Activated CD8-positive, alpha-beta T cell treated with anti-CD3 and anti-CD28 coated beads for 36 hours (primary cell): ENCODE data around the gene CACNA1C. TPM values are rescaled to one million over a fixed set of nuclear protein-coding genes. Genes with fewer than 3 reads are reported as not detected.

Experiments
- ATAC-seq: fragments of 200-7000 bp; cut with Tn5 transposase; one replicate; pipeline ENCODE4 v1.10.0; 2021; ENCODE audit warnings: mild to moderate bottlenecking, moderate library complexity
- CTCF ChIA-PET: fragments of 350-600 bp; sonication (Branson Sonifier 250); formaldehyde crosslinking; loops from one replicate; lab custom pipeline; 2021; ENCODE audit warnings: antibody characterized with exemption; lab: Charles Lee
- POLR2A ChIA-PET: fragments of 350-600 bp; sonication (Branson Sonifier 250); formaldehyde crosslinking; loops from one replicate; lab custom pipeline; 2021; ENCODE audit warnings: antibody characterized with exemption; lab: Charles Lee
- DNase-seq: peaks from one replicate; pipeline ENCODE4 v3.0.0-alpha.2; 2020
- H3K27ac Mint-ChIP-seq: one replicate; pipeline ENCODE4 v1.8.0; 2021; ENCODE audit warnings: mild to moderate bottlenecking, mixed read lengths
- H3K27me3 Mint-ChIP-seq: one replicate; pipeline ENCODE4 v1.8.0; 2021; ENCODE audit warnings: mixed read lengths
- H3K36me3 Mint-ChIP-seq: one replicate; pipeline ENCODE4 v1.8.0; 2021; ENCODE audit warnings: low read depth, mixed read lengths
- H3K4me1 Mint-ChIP-seq: one replicate; pipeline ENCODE4 v1.8.0; 2021; ENCODE audit warnings: low read depth, mixed read lengths
- H3K4me3 Mint-ChIP-seq: one replicate; pipeline ENCODE4 v1.8.0; 2021; ENCODE audit warnings: mild to moderate bottlenecking, moderate library complexity, mixed read lengths
- H3K9me3 Mint-ChIP-seq: one replicate; pipeline ENCODE4 v1.8.0; 2021; ENCODE audit warnings: mixed read lengths
- CTCF ChIP-seq: fragments of 200-600 bp; IDR thresholded peaks from one replicate; pipeline ENCODE4 v1.8.0; 2022; ENCODE audit warnings: antibody characterized with exemption, mild to moderate bottlenecking
- intact Hi-C: fragments of 100-400 bp; cut with micrococcal nuclease; formaldehyde crosslinking; loops from one replicate; pipeline ENCODE4 v1.10.0; 2022
- total RNA-seq, 2 experiments: library from RNA; stranded (reverse); gene quantifications; one replicate each; pipeline ENCODE4 v1.2.3, GENCODE V29; 2021

Gene CACNA1C
- total RNA-seq, 2 experiments from 2014 or later, result 0.02 to 0.05 TPM

GRCh38 chr12:2345902-2346301 lies 293.1 kb downstream of the CACNA1C start:
- ChIA-PET POLR2A (no interaction called here), CTCF (no interaction called here)
- no peak for TF ChIP-seq CTCF
- H3K4me3 Mint-ChIP-seq, result no peak overlapping the region
- DNase-seq (no peak), ATAC-seq (no peak)
- no peaks in the 10 kb centered on the region for H3K9me3 Mint-ChIP-seq
- intact Hi-C loops, result no loop called here
- no peaks in the 10 kb centered on the region for H3K36me3 Mint-ChIP-seq
- no peaks in the 10 kb centered on the region for H3K27me3 Mint-ChIP-seq
- H3K27ac Mint-ChIP-seq, result no peak overlapping the region
- no peaks in the 10 kb centered on the region for H3K4me1 Mint-ChIP-seq

- ChIA-PET CTCF (no interaction called here), POLR2A (no interaction called here)
- intact Hi-C loops, result no loop called here
- H3K27ac Mint-ChIP-seq, result no peak overlapping the region
- H3K9me3 Mint-ChIP-seq, result no peaks in the 10 kb centered on the region
- TF ChIP-seq CTCF, result no peak
- DNase-seq (no peak), ATAC-seq (no peak)
- no peak overlapping the region for H3K4me3 Mint-ChIP-seq
- H3K27me3 Mint-ChIP-seq, result no peaks in the 10 kb centered on the region
- no peaks in the 10 kb centered on the region for H3K36me3 Mint-ChIP-seq
- no peaks in the 10 kb centered on the region for H3K4me1 Mint-ChIP-seq
Observed at GRCh38 chr12:2346416-2346815, 293.6 kb downstream of the CACNA1C start.

GRCh38 chr12:2347137-2347843 lies 294.5 kb downstream of the CACNA1C start:
- H3K9me3 Mint-ChIP-seq, result no peaks in the 10 kb centered on the region
- no peaks in the 10 kb centered on the region for H3K36me3 Mint-ChIP-seq
- TF ChIP-seq CTCF, result no peak
- no peak overlapping the region for H3K4me3 Mint-ChIP-seq
- no peak overlapping the region for H3K27ac Mint-ChIP-seq
- POLR2A ChIA-PET, result interaction anchor here (0.7 kb wide), 1 partner anchor 228 kb away, joined by 3 read pairs; no protein-coding TSS in a partner anchor
- CTCF ChIA-PET, result no interaction called here
- H3K4me1 Mint-ChIP-seq, result no peaks in the 10 kb centered on the region
- intact Hi-C loops, result no loop called here
- no peaks in the 10 kb centered on the region for H3K27me3 Mint-ChIP-seq
- no peak for ATAC-seq
- DNase-seq, result no peak

- DNase-seq (no peak), ATAC-seq (no peak)
- intact Hi-C loops, result no loop called here
- no peaks in the 10 kb centered on the region for H3K4me1 Mint-ChIP-seq
- TF ChIP-seq CTCF, result no peak
- H3K9me3 Mint-ChIP-seq, result no peaks in the 10 kb centered on the region
- H3K4me3 Mint-ChIP-seq, result no peak overlapping the region
- H3K27me3 Mint-ChIP-seq, result peaks cover 3% of the 10 kb centered on the region
- no peaks in the 10 kb centered on the region for H3K36me3 Mint-ChIP-seq
- POLR2A ChIA-PET, result interaction anchor here (1.9 kb wide), 1 partner anchor 122 kb away, joined by 4 read pairs; no protein-coding TSS in a partner anchor
- CTCF ChIA-PET, result no interaction called here
- no peak overlapping the region for H3K27ac Mint-ChIP-seq
Observed at GRCh38 chr12:2347844-2348481, 295.2 kb downstream of the CACNA1C start.

- Mint-ChIP-seq H3K36me3 (no peaks in the 10 kb centered on the region), H3K4me1 (no peaks in the 10 kb centered on the region), H3K27ac (no peak overlapping the region), H3K4me3 (no peak overlapping the region), H3K27me3 (peaks cover 3% of the 10 kb centered on the region), H3K9me3 (no peaks in the 10 kb centered on the region)
- TF ChIP-seq CTCF, result no peak
- ATAC-seq (no peak), DNase-seq (no peak)
- ChIA-PET POLR2A (interaction anchor here (1.9 kb wide), 1 partner anchor 121 kb away, joined by 4 read pairs; no protein-coding TSS in a partner anchor), CTCF (no interaction called here)
- intact Hi-C loops, result no loop called here
Observed at GRCh38 chr12:2348482-2348852, 295.7 kb downstream of the CACNA1C start.
